Measurements from ENCODE around the gene COTL1.
A peak's percentile ranks its signal among the peaks of the same experiment; 100 is the strongest.

The COTL1 gene

GRCh38 chr16:84588991-84589390, 28.9 kb downstream of the COTL1 start:
- H3K27ac ChIP-seq: no peak overlapping the region
- H3K4me3 ChIP-seq: no peak overlapping the region
- no peak for DNase-seq (ENCODE audit: low spot score)
- no peak for TF ChIP-seq CTCF (IDR thresholded peaks at IDR 0.05)

- no peak for DNase-seq (ENCODE audit: low spot score)
- peak overlapping the region in 1 of 2 donors; percentile 64 for H3K27ac ChIP-seq
- no peak for TF ChIP-seq CTCF (IDR thresholded peaks at IDR 0.05)
- no peak overlapping the region for H3K4me3 ChIP-seq
Observed at GRCh38 chr16:84585886-84586285, 32.0 kb downstream of the COTL1 start.

- DNase-seq (ENCODE audit: low spot score): no peak
- Histone ChIP-seq H3K27ac (no peak overlapping the region), H3K4me3 (no peak overlapping the region)
- no peak for TF ChIP-seq CTCF (IDR thresholded peaks at IDR 0.05)
Observed at GRCh38 chr16:84585467-84585866, 32.4 kb downstream of the COTL1 start.

- no peak for DNase-seq (ENCODE audit: low spot score)
- H3K27ac ChIP-seq: no peak overlapping the region
- no peak for TF ChIP-seq CTCF (IDR thresholded peaks at IDR 0.05)
Observed at GRCh38 chr16:84584678-84585077, 33.2 kb downstream of the COTL1 start.

GRCh38 chr16:84583995-84584394, 33.9 kb downstream of the COTL1 start:
- peak overlapping the region; percentile 40 to 63 for H3K27ac ChIP-seq
- no peak overlapping the region for H3K4me3 ChIP-seq
- DNase-seq (ENCODE audit: low spot score): no peak
- TF ChIP-seq CTCF (IDR thresholded peaks at IDR 0.05): no peak

More at GRCh38 chr16:84584678-84585077, 33.2 kb downstream of the COTL1 start:
- no peak overlapping the region for H3K4me3 ChIP-seq

- H3K27ac ChIP-seq: peak overlapping the region; percentile 27 to 46
- no peak overlapping the region for H3K4me3 ChIP-seq
- no peak for DNase-seq (ENCODE audit: low spot score)
- no peak for TF ChIP-seq CTCF (IDR thresholded peaks at IDR 0.05)
Observed at GRCh38 chr16:84582958-84583516, 34.8 kb downstream of the COTL1 start.

GRCh38 chr16:84581158-84581557, 36.7 kb downstream of the COTL1 start:
- TF ChIP-seq CTCF (IDR thresholded peaks at IDR 0.05): no peak
- no peak overlapping the region for H3K27ac ChIP-seq
- no peak overlapping the region for H3K4me3 ChIP-seq
- DNase-seq (ENCODE audit: low spot score): no peak
